Stomach smooth muscle (tissue), 2 donors: ENCODE results near the gene TRMT44.

Experiments used
- H3K27ac ChIP-seq: one replicate; pipeline ENCODE4 v1.7.0; 2013; ENCODE audit warnings: mild to moderate bottlenecking, low read length, inconsistent platforms
- H3K27me3 ChIP-seq, 2 donors: one replicate each; pipeline ENCODE4 v1.7.0; 2013; ENCODE audit warnings: low read length in 2 of 2; ENCODE audit not compliant: insufficient read depth in 2 of 2, control insufficient read depth in 1 of 2
- H3K36me3 ChIP-seq, 2 donors: one replicate each; pipeline ENCODE4 v1.7.0; 2013; ENCODE audit warnings: low read length in 2 of 2; ENCODE audit not compliant: control insufficient read depth in 2 of 2, insufficient read depth in 2 of 2
- H3K4me1 ChIP-seq: one replicate; pipeline ENCODE4 v1.7.0; 2013; ENCODE audit warnings: low read length; ENCODE audit not compliant: control insufficient read depth, insufficient read depth
- H3K4me3 ChIP-seq, 2 donors: one replicate each; pipeline ENCODE4 v1.7.0; 2013; ENCODE audit warnings: low read length in 2 of 2
- H3K9ac ChIP-seq, 2 donors: one replicate each; pipeline ENCODE4 v1.7.0; 2013; ENCODE audit warnings: low read length in 2 of 2, mild to moderate bottlenecking in 1 of 2
- H3K9me3 ChIP-seq, 2 donors: one replicate each; pipeline ENCODE4 v1.7.0; 2013; ENCODE audit warnings: low read length in 2 of 2; ENCODE audit not compliant: control insufficient read depth in 2 of 2
- donor health status: healthy.
- donor health status: Pancreatic carcinoma.

TRMT44 gene

GRCh38 chr4:8523766-8524165 is 83.2 kb downstream of the TRMT44 start:
- H3K9me3 ChIP-seq, result peaks cover 5 to 6% of the 10 kb centered on the region in 2 donors
- no peaks in the 10 kb centered on the region for H3K4me1 ChIP-seq
- no peak overlapping the region for H3K27ac ChIP-seq
- H3K9ac ChIP-seq, result no peak overlapping the region
- H3K27me3 ChIP-seq, result no peaks in the 10 kb centered on the region
- no peaks in the 10 kb centered on the region for H3K36me3 ChIP-seq
- H3K4me3 ChIP-seq, result no peak overlapping the region

- H3K9me3 ChIP-seq, result peaks cover 5 to 8% of the 10 kb centered on the region in 2 donors
- H3K27ac ChIP-seq, result no peak overlapping the region
- H3K27me3 ChIP-seq, result no peaks in the 10 kb centered on the region
- H3K4me3 ChIP-seq, result no peak overlapping the region
- H3K9ac ChIP-seq, result no peak overlapping the region
- no peaks in the 10 kb centered on the region for H3K4me1 ChIP-seq
- H3K36me3 ChIP-seq, result no peaks in the 10 kb centered on the region
These were observed 84.2 kb downstream of the TRMT44 start for GRCh38 chr4:8524595-8525382.

- H3K27ac ChIP-seq, result no peak overlapping the region
- H3K27me3 ChIP-seq, result no peaks in the 10 kb centered on the region
- no peak overlapping the region for H3K9ac ChIP-seq
- H3K4me1 ChIP-seq, result no peaks in the 10 kb centered on the region
- H3K9me3 ChIP-seq, result peaks cover 3 to 5% of the 10 kb centered on the region in 2 donors
- no peak overlapping the region for H3K4me3 ChIP-seq
- no peaks in the 10 kb centered on the region for H3K36me3 ChIP-seq
These were observed 85.0 kb downstream of the TRMT44 start for GRCh38 chr4:8525383-8526120.
